GM12878 (cell line): ENCODE measurements around the gene SLC22A6. TPM values are rescaled to one million over a fixed set of nuclear protein-coding genes. Genes with fewer than 3 reads are reported as not detected.

Source experiments
- ATAC-seq: fragments of 200-7000 bp; cut with Tn5 transposase; 3 replicates; pipeline ENCODE4 v1.9.1; 2020; ENCODE audit warnings: mild to moderate bottlenecking, moderate library complexity
- BruUV-seq: library from RNA; stranded (reverse); fragments of 400-500 nt; replicated peaks from 2 replicates; lab custom pipeline; 2021; lab: Mats Ljungman, UMichigan
- CTCF ChIA-PET: fragments of 300-600 bp; sonication (Branson Sonifier 250); formaldehyde crosslinking; extraction: SDS; loops from one replicate; lab custom pipeline; 2021; ENCODE audit warnings: inconsistent platforms; lab: Yijun Ruan, JAX
- POLR2A ChIA-PET: fragments of 350-600 bp; formaldehyde crosslinking; extraction: SDS; loops from one replicate; lab custom pipeline; 2021; ENCODE audit warnings: inconsistent platforms; lab: Charles Lee
- RAD21 ChIA-PET: fragments of 300-600 bp; sonication (Branson Sonifier 250); formaldehyde crosslinking; loops from one replicate; lab custom pipeline; 2023; ENCODE audit warnings: antibody characterized with exemption; ENCODE audit not compliant: unreplicated experiment; lab: Charles Lee
- SMC1A ChIA-PET: fragments of 300-600 bp; sonication (Branson Sonifier 250); formaldehyde crosslinking; loops from one replicate; lab custom pipeline; 2023; ENCODE audit not compliant: unreplicated experiment, uncharacterized antibody; lab: Charles Lee
- DNase-seq: peaks from one replicate; pipeline ENCODE4 v3.0.0-alpha.2; 2011; ENCODE audit warnings: low read depth, low spot score
- FAIRE-seq: peaks from 3 replicates; lab custom pipeline; 2011; peaks lifted over from hg19 to GRCh38; lab: Jason Lieb, UNC
- H2AFZ ChIP-seq: 2 replicates; pipeline ENCODE4 v1.6.0; 2011; ENCODE audit warnings: low read depth, low read length, control low read depth; ENCODE audit not compliant: control insufficient read depth
- H3K27ac ChIP-seq: 2 replicates; pipeline ENCODE4 v1.5.1; 2011; ENCODE audit warnings: control low read depth; ENCODE audit not compliant: control insufficient read depth, insufficient read depth
- H3K27me3 ChIP-seq, 2 experiments: replicated peaks in 1 of 2; 2 replicates each; pipeline versions ENCODE4 v1.6.0 to v1.6.1; 2011; ENCODE audit warnings: low read length in 1 of 2; ENCODE audit not compliant: control insufficient read depth in 2 of 2, insufficient read depth in 2 of 2
- H3K36me3 ChIP-seq, 2 experiments: 2 replicates each; pipeline ENCODE4 v1.5.1; 2011; ENCODE audit warnings: low read length in 1 of 2; ENCODE audit not compliant: control insufficient read depth in 2 of 2, insufficient read depth in 2 of 2
- H3K4me1 ChIP-seq: 2 replicates; pipeline ENCODE4 v1.6.1; 2011; ENCODE audit warnings: mild to moderate bottlenecking, low read length, moderate library complexity, mixed read lengths; ENCODE audit not compliant: control insufficient read depth, insufficient read depth
- H3K4me2 ChIP-seq: 2 replicates; pipeline ENCODE4 v1.6.0; 2011; ENCODE audit warnings: control low read depth; ENCODE audit not compliant: control insufficient read depth, insufficient read depth
- H3K4me3 ChIP-seq: fragments of 200-600 bp; sonication (generic); 2 replicates; pipeline ENCODE4 v1.5.1; 2016
- H3K79me2 ChIP-seq: 2 replicates; pipeline ENCODE4 v1.6.0; 2011; ENCODE audit warnings: low read length; ENCODE audit not compliant: control insufficient read depth, insufficient read depth
- H3K9ac ChIP-seq: 2 replicates; pipeline ENCODE4 v1.8.0; 2011; ENCODE audit warnings: low read length, control low read depth, mixed read lengths; ENCODE audit not compliant: control insufficient read depth, insufficient read depth
- H3K9me3 ChIP-seq: replicated peaks from 3 replicates; pipeline ENCODE4 v1.5.1; 2011; ENCODE audit warnings: mild to moderate bottlenecking, low read length; ENCODE audit not compliant: control insufficient read depth, insufficient read depth
- H4K20me1 ChIP-seq: 2 replicates; pipeline ENCODE4 v1.6.0; 2011; ENCODE audit not compliant: control insufficient read depth, insufficient read depth
- CHD1 ChIP-seq: IDR thresholded peaks from 2 replicates; pipeline ENCODE4 v1.6.1; 2012; ENCODE audit warnings: low read depth, low read length, improper control_type of control experiment
- E2F4 ChIP-seq: IDR thresholded peaks from 2 replicates; pipeline ENCODE4 v1.6.1; 2012; ENCODE audit warnings: low read depth, low read length, improper control_type of control experiment
- FOXK2 ChIP-seq: fragments of 450-650 bp; IDR thresholded peaks from 2 replicates; pipeline ENCODE4 v1.6.1; 2017; ENCODE audit warnings: mild to moderate bottlenecking, moderate library complexity
- NR2C2 ChIP-seq: IDR thresholded peaks from 2 replicates; pipeline ENCODE4 v1.6.1; 2011; ENCODE audit warnings: borderline replicate concordance, low read depth; ENCODE audit not compliant: control insufficient read depth, insufficient read length
- SMAD1 ChIP-seq: fragments of 450-650 bp; IDR thresholded peaks from 2 replicates; pipeline ENCODE4 v1.6.1; 2018; ENCODE audit warnings: mild to moderate bottlenecking, low read depth; ENCODE audit not compliant: partially characterized antibody
- TARDBP ChIP-seq: IDR thresholded peaks from 2 replicates; pipeline ENCODE4 v1.6.1; 2016; ENCODE audit warnings: borderline replicate concordance
- WGBS: methylation state at CpG from one replicate; pipeline ENCODE4 v1.1.6; 2016; ENCODE audit warnings: low lambda C conversion rate; ENCODE audit not compliant: insufficient replicate concordance, insufficient coverage; ENCODE audit errors: missing lambda C conversion rate; 5-methylcytosine and 5-hydroxymethylcytosine counted together
- in situ Hi-C: fragments of 300-500 bp; cut with MboI; formaldehyde crosslinking; loops from 9 replicates; pipeline ENCODE4 v1.14.3; 2018; ENCODE audit warnings: mixed read lengths
- intact Hi-C: fragments of 100-400 bp; cut with micrococcal nuclease; formaldehyde crosslinking; loops from one replicate; pipeline ENCODE4 v1.14.2; 2022; ENCODE audit not compliant: unreplicated experiment
- polyA plus RNA-seq, 11 experiments: library from polyadenylated mRNA; depleted of rRNA in 4 of 11; unstranded in 6 of 11; stranded (reverse) in 5 of 11; fragments of >200 nt; fragmentation: Nextera tagmentation in 4 of 11; fragmentation: Illumina TruSeq in 1 of 11; extraction: Ambion mirVana in 4 of 11; extraction: Trizol in 1 of 11; gene quantifications; 1 replicate in 1 of 11; 2 replicates in 10 of 11; pipeline versions ENCODE4 v1.2.1 to v1.2.3, GENCODE V29; 2011 to 2016; ENCODE audit warnings: inconsistent platforms in 2 of 11, missing spikeins in 2 of 11, low read depth in 1 of 11
- total RNA-seq, 4 experiments: library from RNA; depleted of rRNA in 3 of 4; stranded (reverse); fragments of >200 nt in 3 of 4; fragmentation: Illumina TruSeq in 1 of 4; extraction: Trizol in 1 of 4; gene quantifications; 2 replicates each; pipeline versions ENCODE4 v1.2.1 to v1.2.3, GENCODE V29; 2013 to 2021

SLC22A6 gene
- total and polyA plus RNA-seq, 10 of the 15 experiments (the other 5 are each of a cell fraction or from before 2014, with no cell fraction given), result not detected

- FAIRE-seq (no peak), DNase-seq (no peak), ATAC-seq (no peak)
- 20% methylated on average over 11 of the region's 11 CpGs for whole genome bisulfite sequencing
- ChIA-PET POLR2A (no interaction called here), RAD21 (no interaction called here), CTCF (interaction anchor here (0.6 to 1.3 kb wide), 3 partner anchors 53 to 64 kb away, joined by 3 read pairs; no protein-coding TSS in a partner anchor), SMC1A (no interaction called here)
- Histone ChIP-seq H3K4me3 (no peak overlapping the region), H3K9me3 (no peaks in the 10 kb centered on the region), H3K4me1 (no peaks in the 10 kb centered on the region), H3K27ac (no peak overlapping the region), H2AFZ (no peak overlapping the region), H3K79me2 (no peaks in the 10 kb centered on the region), H3K27me3 (no peaks in the 10 kb centered on the region), H3K9ac (no peak overlapping the region), H4K20me1 (no peaks in the 10 kb centered on the region), H3K4me2 (no peak overlapping the region), H3K36me3 (no peaks in the 10 kb centered on the region)
- in situ Hi-C loops (no loop called here), intact Hi-C loops (no loop called here)
- TF ChIP-seq NR2C2 (no peak), CHD1 (no peak), E2F4 (no peak), FOXK2 (no peak), SMAD1 (no peak), TARDBP (no peak)
- no TSS peak for BruUV-seq
Measured at GRCh38 chr11:62958547-62959421, 26.0 kb downstream of the SLC22A6 start.
